HG02884 (cell line): ENCODE data around the gene GAB1.
"Not testable (repeated sequence)": the region's sequence is repeated elsewhere in the genome, so short reads cannot be mapped to it uniquely, and the experiment has no call there.

Experiments used
- ATAC-seq: cut with Tn5 transposase; IDR thresholded peaks from one replicate; pipeline ENCODE4 v1.9.1; 2021; ENCODE audit warnings: mild to moderate bottlenecking, moderate library complexity; ENCODE audit not compliant: unreplicated experiment

The GAB1 gene

DNA sequence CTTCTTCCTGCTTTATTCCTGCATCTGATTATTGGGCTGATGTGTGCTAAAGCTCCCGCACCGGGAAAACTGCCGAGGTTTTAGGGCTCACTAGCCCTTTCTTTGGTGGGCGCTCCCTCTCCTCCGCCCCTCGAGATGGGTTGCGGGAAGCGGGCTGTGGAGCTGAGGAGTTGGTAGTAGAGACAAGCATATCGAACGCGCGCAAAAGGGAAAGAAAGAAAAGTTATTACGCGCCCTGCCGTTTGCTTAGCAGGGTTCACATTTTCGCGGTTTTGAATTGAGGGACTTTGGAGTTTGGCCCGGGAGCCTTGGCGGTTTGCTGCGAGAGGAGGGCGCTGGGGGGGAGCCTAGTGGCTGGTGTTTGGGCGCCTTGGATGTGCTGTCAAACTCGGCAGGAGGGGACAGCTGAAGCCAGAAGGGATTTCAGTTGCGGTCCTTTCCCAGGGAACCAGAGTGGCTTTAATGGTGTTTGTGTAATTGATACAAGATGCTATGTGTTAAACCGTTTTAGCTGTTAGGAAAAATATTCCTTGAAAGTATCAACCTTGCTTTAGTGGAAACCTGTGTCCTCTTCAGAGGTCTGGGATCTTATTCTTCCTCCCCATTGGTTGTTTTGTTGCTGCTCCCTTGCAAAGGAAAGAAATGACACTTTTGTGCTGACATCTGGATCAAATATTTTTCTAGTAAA lies 1.1 kb downstream of the GAB1 start:
- ATAC-seq, result no peak

- ATAC-seq, result no peak
These were observed 1.6 kb downstream of the GAB1 start for GRCh38 chr4:143338313-143338712.

DNA sequence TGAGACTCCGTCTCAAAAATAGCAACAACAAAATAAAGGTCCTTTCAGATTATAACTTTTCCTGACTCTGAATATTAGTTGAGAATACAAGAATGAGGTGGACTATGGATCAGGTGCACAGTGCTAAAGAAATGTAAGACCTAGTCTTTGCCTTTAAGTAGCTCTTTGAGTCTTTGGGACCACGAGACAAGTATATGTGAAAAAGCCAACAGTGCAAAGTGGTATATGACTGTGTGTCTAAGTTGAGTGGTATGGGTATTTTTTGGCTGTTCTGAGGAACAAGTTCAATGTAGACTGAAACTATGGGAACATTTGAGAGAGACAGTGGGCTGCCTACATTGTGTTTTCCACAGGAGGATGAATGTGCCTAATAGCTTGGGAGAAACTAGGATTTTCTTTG lies 2.8 kb downstream of the GAB1 start:
- no peak for ATAC-seq

- no peak for ATAC-seq
These were observed 4.6 kb downstream of the GAB1 start for GRCh38 chr4:143341186-143341755.

DNA sequence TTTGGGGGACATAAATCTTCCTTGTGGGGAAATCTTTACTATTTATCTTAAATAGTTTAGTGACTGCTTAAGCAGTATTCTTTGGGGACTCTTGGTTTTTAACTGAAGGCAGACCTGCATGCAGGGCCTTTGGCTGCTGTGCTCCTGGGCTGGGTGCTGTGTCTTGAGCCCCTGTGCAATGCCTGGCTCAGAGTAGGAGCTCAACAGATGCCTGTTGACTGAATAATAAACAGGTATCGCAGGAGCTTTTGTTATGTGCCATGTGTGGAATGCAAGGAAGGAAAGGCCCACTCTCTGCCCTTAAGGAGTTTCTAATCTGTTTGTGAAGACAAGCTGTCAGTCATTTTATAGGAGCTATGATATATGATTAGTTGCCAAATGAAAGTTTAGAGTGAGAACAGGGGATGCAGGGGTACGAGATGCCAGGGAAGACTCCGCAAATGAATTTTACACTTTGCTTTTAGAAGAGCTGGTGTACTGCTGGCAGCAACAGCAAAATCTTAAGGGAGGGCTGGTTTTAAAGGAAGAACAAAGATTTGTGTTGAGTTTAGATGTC lies 6.7 kb downstream of the GAB1 start:
- no peak for ATAC-seq

DNA sequence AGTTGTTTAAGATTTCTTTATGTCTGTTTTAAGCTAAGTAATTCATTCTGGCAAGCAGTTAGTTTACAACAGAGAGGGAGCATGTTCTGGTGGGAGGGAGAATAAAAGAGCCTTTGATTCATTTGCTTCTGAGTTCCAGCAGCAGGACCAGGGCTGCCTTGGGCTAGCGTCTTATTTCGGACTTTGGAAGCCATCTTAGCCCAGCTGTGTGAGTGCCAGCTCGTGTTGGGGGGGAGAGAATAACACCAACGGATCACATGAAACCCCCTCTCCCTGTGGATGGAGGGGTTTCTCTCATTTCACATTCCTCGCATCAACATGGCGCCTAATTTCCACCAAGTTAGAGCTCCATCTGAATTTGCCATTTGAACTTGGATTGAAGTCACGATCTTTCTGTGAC lies 7.4 kb downstream of the GAB1 start:
- ATAC-seq, result no peak

DNA sequence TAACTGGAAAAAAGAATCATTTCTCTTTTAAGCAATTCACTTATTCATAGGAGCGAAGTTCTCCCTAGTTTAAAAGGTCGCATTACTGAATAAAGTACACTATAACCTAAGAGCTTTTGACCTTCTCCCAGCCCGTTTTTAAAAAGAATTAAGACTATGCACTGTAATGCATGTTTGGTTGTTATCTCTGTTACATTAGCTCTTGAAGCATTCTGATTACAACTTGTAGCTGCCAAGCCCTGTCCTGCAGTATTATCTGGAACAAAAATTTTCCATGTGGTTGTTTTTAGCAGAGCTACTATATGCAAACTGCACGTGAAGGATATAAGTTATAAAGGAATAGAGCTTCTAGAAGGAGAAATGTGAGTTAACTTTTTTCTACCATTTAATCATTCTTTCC lies 8.1 kb downstream of the GAB1 start:
- ATAC-seq, result no peak

GRCh38 chr4:143345356-143345755 lies 8.7 kb downstream of the GAB1 start:
- no peak for ATAC-seq

DNA sequence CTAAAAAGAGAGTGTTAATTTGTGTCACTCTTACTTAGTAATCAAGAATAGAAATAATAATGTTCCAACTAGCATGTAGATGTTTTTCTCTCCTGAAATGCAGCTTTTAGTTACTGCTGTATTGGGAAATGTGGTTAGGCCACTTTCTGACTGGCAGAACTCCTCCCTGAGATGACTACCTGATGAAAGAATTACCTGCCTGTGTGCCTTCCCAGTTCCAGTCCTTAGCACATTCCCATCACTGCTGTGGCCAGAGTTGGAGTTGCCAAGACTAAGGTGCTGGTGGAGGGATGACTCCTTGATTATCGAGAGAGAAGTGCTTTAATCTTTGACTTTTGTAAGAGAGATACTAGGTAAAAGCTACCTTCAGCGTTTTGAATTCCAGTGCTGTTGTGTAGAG lies 9.5 kb downstream of the GAB1 start:
- no peak for ATAC-seq

- no peak for ATAC-seq
These were observed 10.9 kb downstream of the GAB1 start for GRCh38 chr4:143347484-143348111.

- no peak for ATAC-seq
These were observed 11.8 kb downstream of the GAB1 start for GRCh38 chr4:143348233-143349077.

GRCh38 chr4:143349858-143350527 lies 13.3 kb downstream of the GAB1 start:
- not testable (repeated sequence) for ATAC-seq

GRCh38 chr4:143351149-143351691 lies 14.5 kb downstream of the GAB1 start:
- no peak for ATAC-seq

DNA sequence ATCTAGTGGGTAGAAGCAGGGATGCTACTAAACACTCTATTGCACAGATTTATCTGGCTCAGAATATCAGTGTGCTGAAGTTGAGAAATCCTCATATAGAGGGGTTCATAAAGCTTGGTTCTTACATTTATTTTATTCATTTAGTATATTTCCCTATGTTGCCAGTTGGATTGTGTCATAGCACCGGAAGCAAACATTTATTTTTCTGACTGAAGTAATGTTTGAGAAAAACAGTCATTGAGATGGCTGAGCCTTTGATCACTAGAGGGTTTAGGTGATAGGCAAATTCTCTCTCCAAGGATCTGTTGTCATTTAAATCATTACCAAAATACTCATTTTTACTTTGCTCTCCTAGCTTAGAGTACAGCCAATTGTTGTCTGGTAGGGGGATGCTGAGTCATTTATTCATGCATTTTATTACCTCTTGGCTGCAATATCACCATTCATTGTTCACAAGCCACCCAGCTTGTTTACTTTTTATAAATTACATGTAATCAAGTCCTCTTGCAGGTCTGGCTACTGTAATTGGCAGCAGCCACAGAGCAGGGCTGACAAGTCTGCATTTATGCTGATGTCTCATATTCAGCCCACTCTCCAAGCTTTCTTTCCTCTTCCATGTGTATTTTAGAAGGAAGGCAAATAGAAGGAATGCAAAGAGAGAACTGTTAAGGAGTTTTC lies 15.2 kb downstream of the GAB1 start:
- ATAC-seq, result no peak

DNA sequence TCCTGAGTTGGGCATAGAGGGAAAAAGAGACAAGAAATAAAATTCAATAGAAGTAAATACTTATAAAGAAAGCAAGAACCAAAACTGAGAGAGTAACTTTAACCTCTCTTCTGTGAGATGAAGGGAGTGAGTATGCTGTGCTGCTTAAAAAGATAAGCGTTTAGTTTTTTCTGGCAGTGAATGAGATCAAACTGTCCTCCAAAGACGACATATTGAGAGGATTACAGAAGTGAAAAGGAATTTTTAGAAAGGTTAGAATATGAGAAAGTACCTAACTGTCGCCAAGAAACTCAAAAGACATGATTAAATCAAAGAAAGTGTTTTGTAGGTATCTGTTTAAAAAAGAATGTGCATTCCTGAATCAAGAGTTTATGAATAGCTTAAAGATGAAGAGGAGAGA lies 16.0 kb downstream of the GAB1 start:
- ATAC-seq, result no peak

- no peak for ATAC-seq
These were observed 17.1 kb downstream of the GAB1 start for GRCh38 chr4:143353797-143354196.

- peak; percentile 30 for ATAC-seq
These were observed 18.3 kb downstream of the GAB1 start for GRCh38 chr4:143354990-143355389.

DNA sequence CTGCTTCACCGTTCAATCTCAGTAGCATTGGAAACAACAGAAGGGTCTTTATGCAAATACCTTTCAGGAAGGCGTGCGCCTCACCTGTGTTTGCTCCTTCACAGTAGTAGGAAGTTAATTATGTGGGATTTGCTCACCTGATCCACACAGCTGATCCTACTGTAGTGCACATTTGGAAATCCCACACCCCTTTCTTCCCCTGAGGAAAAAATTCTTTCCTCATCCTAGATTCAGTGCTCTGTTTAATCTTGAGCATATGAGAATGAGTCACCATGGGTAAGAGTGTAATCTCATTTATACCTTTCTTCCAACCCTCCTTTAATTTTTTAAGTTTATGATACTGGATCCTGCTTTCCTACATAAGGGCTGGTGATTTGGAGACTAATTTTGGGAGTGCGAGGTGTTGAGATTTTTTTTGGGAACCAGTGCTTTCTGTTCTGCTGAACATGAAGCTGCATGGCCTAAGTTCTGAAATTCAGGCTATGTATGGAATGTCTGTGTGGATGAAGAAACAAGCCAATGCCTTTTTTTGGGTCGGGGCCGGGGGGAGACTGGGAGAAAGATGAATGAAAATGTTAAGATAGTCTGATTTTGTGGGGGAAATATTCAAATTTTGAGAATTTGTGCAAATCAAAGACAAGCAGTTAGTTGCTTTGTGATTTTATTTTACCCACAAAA lies 19.0 kb downstream of the GAB1 start:
- no peak for ATAC-seq

DNA sequence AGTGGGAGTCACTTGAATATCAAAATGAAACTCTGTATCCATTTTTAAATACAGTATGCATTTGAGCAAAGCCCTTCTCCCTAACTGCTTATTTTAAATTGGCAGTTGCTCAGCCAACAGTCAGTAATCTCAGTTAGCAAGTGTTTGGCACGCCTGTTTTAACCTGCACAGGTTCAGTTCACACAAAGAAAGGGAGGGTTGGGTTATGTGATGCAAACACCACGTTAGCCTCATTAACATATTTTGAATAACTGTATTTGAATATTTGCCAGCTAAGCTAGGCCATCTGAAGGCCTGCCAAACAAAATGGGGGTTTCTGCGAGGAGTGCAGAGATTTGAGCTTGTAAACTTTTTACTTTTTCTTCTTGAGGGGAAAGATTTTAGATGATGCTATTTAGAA lies 19.8 kb downstream of the GAB1 start:
- ATAC-seq, result no peak
